T1000 (cell line): ENCODE measurements around the gene CDK14.
"Not testable (repeated sequence)": the region's sequence is repeated elsewhere in the genome, so short reads cannot be mapped to it uniquely, and the experiment has no call there.

Experiments
- DNase-seq: peaks from one replicate; lab custom pipeline; 2025; ENCODE audit warnings: mixed read lengths; lab: John Stamatoyannopoulos, UW

The CDK14 gene

GRCh38 chr7:90639683-90640082, 43.6 kb downstream of the CDK14 start:
- not testable (repeated sequence) for DNase-seq

- DNase-seq, result no peak
Observed at GRCh38 chr7:90642978-90643377, 46.9 kb downstream of the CDK14 start.

- no peak for DNase-seq
Observed at GRCh38 chr7:90645784-90646183, 49.7 kb downstream of the CDK14 start.

GRCh38 chr7:90648107-90648506, 52.0 kb downstream of the CDK14 start:
- no peak for DNase-seq

- no peak for DNase-seq
Observed at GRCh38 chr7:90648834-90649233, 52.7 kb downstream of the CDK14 start.

GRCh38 chr7:90654718-90655427, 58.8 kb downstream of the CDK14 start:
- no peak for DNase-seq

GRCh38 chr7:90655566-90655965, 59.4 kb downstream of the CDK14 start:
- DNase-seq, result no peak

- DNase-seq, result no peak
Observed at GRCh38 chr7:90657481-90657880, 61.4 kb downstream of the CDK14 start.

- no peak for DNase-seq
Observed at GRCh38 chr7:90660100-90660499, 64.0 kb downstream of the CDK14 start.

GRCh38 chr7:90660819-90661218, 64.7 kb downstream of the CDK14 start:
- DNase-seq, result no peak

GRCh38 chr7:90661290-90662151, 65.4 kb downstream of the CDK14 start:
- DNase-seq, result no peak

GRCh38 chr7:90663176-90663575, 67.1 kb downstream of the CDK14 start:
- DNase-seq, result no peak

GRCh38 chr7:90666186-90666585, 70.1 kb downstream of the CDK14 start:
- no peak for DNase-seq

GRCh38 chr7:90668992-90669391, 72.9 kb downstream of the CDK14 start:
- DNase-seq, result no peak

- no peak for DNase-seq
Observed at GRCh38 chr7:90669492-90669891, 73.4 kb downstream of the CDK14 start.

- no peak for DNase-seq
Observed at GRCh38 chr7:90671571-90671970, 75.5 kb downstream of the CDK14 start.

- DNase-seq, result no peak
Observed at GRCh38 chr7:90672210-90672609, 76.1 kb downstream of the CDK14 start.

- no peak for DNase-seq
Observed at GRCh38 chr7:90674625-90675024, 78.5 kb downstream of the CDK14 start.

GRCh38 chr7:90675982-90676381, 79.9 kb downstream of the CDK14 start:
- DNase-seq, result no peak

- no peak for DNase-seq
Observed at GRCh38 chr7:90677486-90678404, 81.6 kb downstream of the CDK14 start.

- DNase-seq, result no peak
Observed at GRCh38 chr7:90678986-90679385, 82.9 kb downstream of the CDK14 start.

GRCh38 chr7:90680484-90680883, 84.4 kb downstream of the CDK14 start:
- no peak for DNase-seq
